Progenitor cell of endocrine pancreas (in vitro differentiated cells): ENCODE data around the gene SPEN. TPM values are rescaled to one million over a fixed set of nuclear protein-coding genes. Genes with fewer than 3 reads are reported as not detected.

ENCODE experiments used
- DNase-seq: peaks from one replicate; pipeline ENCODE4 v3.0.0; 2021; ENCODE audit warnings: low spot score; ENCODE audit not compliant: unreplicated experiment
- H3K27ac Mint-ChIP-seq: 2 replicates; pipeline ENCODE4 v1.8.0; 2021; ENCODE audit warnings: mild to moderate bottlenecking, moderate library complexity, mixed read lengths
- H3K27me3 Mint-ChIP-seq: 2 replicates; pipeline ENCODE4 v1.8.0; 2021; ENCODE audit warnings: mixed read lengths
- H3K36me3 Mint-ChIP-seq: 2 replicates; pipeline ENCODE4 v1.8.0; 2022; ENCODE audit warnings: mixed read lengths; ENCODE audit not compliant: insufficient read depth
- H3K4me1 Mint-ChIP-seq: 2 replicates; pipeline ENCODE4 v1.8.0; 2021; ENCODE audit warnings: low read depth, mixed read lengths
- H3K4me3 Mint-ChIP-seq: 2 replicates; pipeline ENCODE4 v1.8.0; 2021; ENCODE audit warnings: low read depth, mild to moderate bottlenecking, moderate library complexity, mixed read lengths
- H3K9me3 Mint-ChIP-seq: 2 replicates; pipeline ENCODE4 v1.8.0; 2021; ENCODE audit warnings: low read depth, mixed read lengths
- total RNA-seq: library from RNA; stranded (reverse); gene quantifications from 2 replicates; pipeline ENCODE4 v1.2.1, GENCODE V29; 2021
- TF ChIP-seq, protein P1 (sequence below): fragments of 200-600 bp; sonication (generic); IDR thresholded peaks from one replicate; pipeline ENCODE4 v1.5.0; 2021; ENCODE audit warnings: antibody characterized with exemption, mild to moderate bottlenecking; ENCODE audit not compliant: unreplicated experiment

Gene SPEN
- total RNA-seq, 1 donor from 2014 or later = 55.8 TPM

DNA sequence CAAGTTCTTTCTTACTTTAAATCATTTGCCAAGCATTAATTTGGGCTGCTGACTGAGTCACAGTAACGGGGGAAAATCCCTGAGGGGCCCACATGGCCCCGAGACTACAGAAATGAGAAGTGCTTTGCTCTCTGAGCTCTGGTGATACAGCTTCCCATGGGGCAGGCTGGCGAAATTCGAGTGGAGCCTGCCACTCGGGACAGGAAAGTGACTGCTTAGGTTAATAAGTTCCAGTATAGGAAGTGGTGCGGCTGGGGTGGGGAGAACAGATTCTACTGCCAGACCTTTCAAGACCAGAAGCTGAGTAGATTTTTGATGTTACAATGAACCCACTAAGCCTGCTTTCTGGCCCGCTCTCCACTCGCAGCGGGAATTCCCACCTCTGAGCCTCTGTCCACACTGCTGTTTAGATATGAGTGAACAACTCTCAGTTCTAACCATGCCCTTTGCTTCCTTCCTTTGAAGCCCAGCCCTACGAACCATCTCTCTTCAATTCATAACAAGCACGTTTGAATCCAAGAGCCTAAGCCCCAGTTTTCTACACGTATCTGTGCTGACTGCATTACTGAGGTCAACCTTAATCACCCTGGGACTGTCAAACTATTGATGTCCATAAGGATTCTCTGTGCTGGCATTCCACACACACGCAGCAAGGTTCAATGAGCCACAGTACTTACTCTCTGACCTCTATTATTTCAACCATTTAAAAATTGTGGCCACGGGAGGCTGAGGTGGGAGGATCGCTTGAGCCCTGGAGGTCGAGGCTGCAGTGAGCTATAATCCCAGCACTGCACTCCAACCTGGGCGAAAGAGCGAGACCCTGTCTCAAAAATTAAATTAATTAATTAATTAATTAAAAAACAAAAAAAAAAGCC lies 118.8 kb downstream of the SPEN start:
- Mint-ChIP-seq H3K9me3 (peaks cover 10% of the 10 kb centered on the region), H3K4me1 (peaks cover 4% of the 10 kb centered on the region), H3K36me3 (peaks cover 34% of the 10 kb centered on the region), H3K4me3 (no peak overlapping the region), H3K27me3 (no peaks in the 10 kb centered on the region), H3K27ac (peak overlapping the region; percentile 54)
- DNase-seq = no peak
- TF ChIP-seq, protein P1, sequence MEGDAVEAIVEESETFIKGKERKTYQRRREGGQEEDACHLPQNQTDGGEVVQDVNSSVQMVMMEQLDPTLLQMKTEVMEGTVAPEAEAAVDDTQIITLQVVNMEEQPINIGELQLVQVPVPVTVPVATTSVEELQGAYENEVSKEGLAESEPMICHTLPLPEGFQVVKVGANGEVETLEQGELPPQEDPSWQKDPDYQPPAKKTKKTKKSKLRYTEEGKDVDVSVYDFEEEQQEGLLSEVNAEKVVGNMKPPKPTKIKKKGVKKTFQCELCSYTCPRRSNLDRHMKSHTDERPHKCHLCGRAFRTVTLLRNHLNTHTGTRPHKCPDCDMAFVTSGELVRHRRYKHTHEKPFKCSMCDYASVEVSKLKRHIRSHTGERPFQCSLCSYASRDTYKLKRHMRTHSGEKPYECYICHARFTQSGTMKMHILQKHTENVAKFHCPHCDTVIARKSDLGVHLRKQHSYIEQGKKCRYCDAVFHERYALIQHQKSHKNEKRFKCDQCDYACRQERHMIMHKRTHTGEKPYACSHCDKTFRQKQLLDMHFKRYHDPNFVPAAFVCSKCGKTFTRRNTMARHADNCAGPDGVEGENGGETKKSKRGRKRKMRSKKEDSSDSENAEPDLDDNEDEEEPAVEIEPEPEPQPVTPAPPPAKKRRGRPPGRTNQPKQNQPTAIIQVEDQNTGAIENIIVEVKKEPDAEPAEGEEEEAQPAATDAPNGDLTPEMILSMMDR = no peak

- Mint-ChIP-seq H3K36me3 (peaks cover 37% of the 10 kb centered on the region), H3K27ac (no peak overlapping the region), H3K27me3 (no peaks in the 10 kb centered on the region), H3K4me1 (no peaks in the 10 kb centered on the region), H3K4me3 (no peak overlapping the region), H3K9me3 (peaks cover 10% of the 10 kb centered on the region)
- no peak for DNase-seq
- TF ChIP-seq, protein P1 = no peak
Measured at GRCh38 chr1:15966956-15967344, 119.4 kb downstream of the SPEN start.

DNA sequence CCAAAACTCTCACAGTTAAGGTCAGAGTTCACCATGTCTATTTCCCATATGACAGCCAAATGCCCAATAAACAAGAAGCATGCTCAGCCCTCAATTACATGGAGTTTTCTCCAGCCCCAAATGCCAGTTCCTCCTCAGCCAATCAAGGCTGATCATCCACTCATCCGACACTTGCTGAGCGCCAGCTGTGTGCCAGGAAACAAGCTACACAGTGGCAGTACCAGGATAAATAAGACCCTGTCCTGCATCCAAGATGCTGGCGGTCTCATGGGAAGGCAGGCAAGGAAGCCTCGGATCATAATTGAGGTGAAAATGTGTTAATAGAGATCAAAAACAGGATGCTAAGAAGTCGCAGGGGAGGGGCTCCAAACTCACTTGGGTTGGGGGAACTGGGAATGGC lies 120.7 kb downstream of the SPEN start:
- Mint-ChIP-seq H3K4me3 (no peak overlapping the region), H3K27ac (no peak overlapping the region), H3K4me1 (no peaks in the 10 kb centered on the region), H3K9me3 (peaks cover 10% of the 10 kb centered on the region), H3K27me3 (no peaks in the 10 kb centered on the region), H3K36me3 (peaks cover 44% of the 10 kb centered on the region)
- DNase-seq = no peak
- TF ChIP-seq, protein P1 = no peak

GRCh38 chr1:15969321-15969880 lies 121.9 kb downstream of the SPEN start:
- Mint-ChIP-seq H3K4me3 (no peak overlapping the region), H3K36me3 (peaks cover 44% of the 10 kb centered on the region), H3K27ac (no peak overlapping the region), H3K4me1 (no peaks in the 10 kb centered on the region), H3K27me3 (no peaks in the 10 kb centered on the region), H3K9me3 (peaks cover 10% of the 10 kb centered on the region)
- TF ChIP-seq, protein P1 = no peak
- no peak for DNase-seq

DNA sequence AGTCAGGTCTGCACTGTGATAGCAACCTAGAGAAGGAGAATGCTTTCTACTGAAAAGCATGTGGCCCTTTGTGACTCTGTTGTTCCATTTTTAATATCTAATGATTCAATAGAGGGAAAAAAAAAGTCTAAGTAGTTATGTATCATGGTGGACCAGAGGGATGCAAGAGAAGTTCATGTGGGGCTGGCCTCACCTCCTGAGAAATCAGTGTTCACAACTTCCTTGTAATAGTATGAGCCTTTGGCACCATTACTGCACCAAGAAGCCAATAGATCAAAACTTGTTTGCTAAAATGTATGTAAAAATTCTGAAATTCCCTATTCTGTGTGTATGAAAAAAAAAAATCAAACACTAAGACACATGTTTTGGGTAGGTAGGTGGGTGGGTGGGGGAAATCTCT lies 123.4 kb downstream of the SPEN start:
- Mint-ChIP-seq H3K36me3 (peaks cover 38% of the 10 kb centered on the region), H3K27ac (no peak overlapping the region), H3K27me3 (no peaks in the 10 kb centered on the region), H3K4me3 (no peak overlapping the region), H3K9me3 (peaks cover 10% of the 10 kb centered on the region), H3K4me1 (peaks cover 6% of the 10 kb centered on the region)
- DNase-seq = no peak
- TF ChIP-seq, protein P1 = no peak
